Stimulated activated CD8-positive, alpha-beta memory T cell treated with anti-CD3 and anti-CD28 coated beads, Interleukin-12 subunit alpha, Interleukin-12 subunit beta, amount 100 ng/mL, for 4 hours (primary cell): Measurements from ENCODE around the gene SLC25A51.

ENCODE experiments used
- DNase-seq: peaks from one replicate; pipeline ENCODE4 v3.0.0-alpha.2; 2020; ENCODE audit warnings: low read depth

The SLC25A51 gene

GRCh38 chr9:37903647-37904444 lies at the start of gene SLC25A51:
Gene SLC25A51, minus strand, starts transcription at chr9:37904127. Its CDS starts 15,577 bp downstream, at chr9:37888550.
- peak; percentile 91 for DNase-seq

- no peak for DNase-seq
Observed at GRCh38 chr9:37953206-37953774, 49.4 kb upstream of the SLC25A51 start.

- no peak for DNase-seq
Observed at GRCh38 chr9:37952731-37953130, 48.8 kb upstream of the SLC25A51 start.

DNA sequence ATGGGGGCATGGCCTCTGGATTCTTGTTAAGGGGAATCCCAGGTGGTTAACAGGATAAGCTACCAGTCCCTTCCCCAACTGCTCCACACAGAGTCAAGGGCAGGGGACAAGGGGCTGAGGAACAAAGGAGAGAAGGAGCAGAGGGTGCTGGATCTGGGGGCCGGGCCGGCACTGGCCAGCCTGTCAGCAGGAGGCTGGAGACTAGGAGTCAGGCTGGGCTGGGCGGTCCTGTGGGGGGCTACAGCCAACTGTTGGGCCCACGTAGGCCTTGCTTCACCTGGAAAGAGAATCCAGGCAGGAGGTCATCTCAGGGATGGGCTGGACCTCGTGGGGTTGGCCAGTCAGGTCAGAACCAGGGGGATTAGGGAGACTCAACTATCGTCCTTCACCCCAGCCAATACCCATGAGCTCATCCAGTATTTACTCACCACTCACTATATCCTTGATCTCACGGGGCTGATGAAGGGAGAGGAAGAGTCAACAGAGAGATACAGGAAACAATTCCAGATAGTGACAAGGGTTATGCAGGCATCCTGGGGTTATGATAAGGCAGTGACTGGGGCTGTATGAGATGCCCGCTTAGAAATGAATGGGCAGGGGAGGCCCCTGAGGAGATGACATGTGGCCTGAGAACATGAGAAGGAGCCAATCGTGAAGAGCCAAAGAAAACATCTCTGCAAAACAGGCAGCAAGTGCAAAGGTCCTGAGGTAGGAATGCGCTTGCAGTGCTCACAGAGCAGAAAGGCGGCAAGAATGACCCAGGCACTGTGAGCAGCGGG lies 47.9 kb upstream of the SLC25A51 start:
- DNase-seq: no peak

DNA sequence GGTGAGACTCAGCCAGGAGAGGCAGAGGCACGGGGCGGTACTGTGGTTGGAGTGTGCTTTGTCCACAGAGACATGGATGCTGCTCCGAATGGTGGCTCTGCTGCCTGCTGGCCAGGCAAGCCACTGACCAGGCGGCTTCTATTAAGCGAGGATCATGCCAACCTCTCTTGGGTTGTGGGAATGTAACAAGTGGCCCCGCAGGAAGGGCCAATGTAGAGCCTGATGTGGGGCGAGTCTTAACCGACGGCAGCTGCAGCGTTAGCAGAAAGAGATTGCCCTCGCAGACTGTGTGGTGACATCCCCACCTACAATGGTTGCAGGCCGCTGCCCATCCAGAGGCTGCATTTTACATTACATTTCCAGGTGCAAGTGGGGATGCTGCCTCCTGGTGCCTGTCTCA lies 46.6 kb upstream of the SLC25A51 start:
- no peak for DNase-seq

GRCh38 chr9:37949576-37949975 lies 45.6 kb upstream of the SLC25A51 start:
- no peak for DNase-seq

- DNase-seq: no peak
Observed at GRCh38 chr9:37948417-37948980, 44.6 kb upstream of the SLC25A51 start.

DNA sequence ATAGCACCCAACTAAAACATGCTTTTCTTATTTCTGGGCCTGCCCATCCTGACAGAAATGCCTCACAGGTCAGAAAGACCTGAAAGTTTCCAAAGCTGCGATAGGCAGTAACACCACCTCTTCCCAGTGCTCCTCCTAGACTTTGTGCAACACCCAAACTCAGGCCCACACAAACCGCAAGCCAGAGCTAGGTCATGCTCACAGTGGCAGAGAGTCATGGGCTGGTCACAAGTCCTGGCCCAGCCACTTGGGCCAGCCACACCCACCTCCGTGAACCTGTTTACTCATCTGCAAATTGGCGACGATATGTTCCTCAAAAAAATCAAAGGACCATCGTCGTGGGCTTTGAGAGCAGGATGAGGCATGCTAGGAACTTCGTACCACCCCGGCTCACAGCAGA lies 44.0 kb upstream of the SLC25A51 start:
- DNase-seq: no peak

DNA sequence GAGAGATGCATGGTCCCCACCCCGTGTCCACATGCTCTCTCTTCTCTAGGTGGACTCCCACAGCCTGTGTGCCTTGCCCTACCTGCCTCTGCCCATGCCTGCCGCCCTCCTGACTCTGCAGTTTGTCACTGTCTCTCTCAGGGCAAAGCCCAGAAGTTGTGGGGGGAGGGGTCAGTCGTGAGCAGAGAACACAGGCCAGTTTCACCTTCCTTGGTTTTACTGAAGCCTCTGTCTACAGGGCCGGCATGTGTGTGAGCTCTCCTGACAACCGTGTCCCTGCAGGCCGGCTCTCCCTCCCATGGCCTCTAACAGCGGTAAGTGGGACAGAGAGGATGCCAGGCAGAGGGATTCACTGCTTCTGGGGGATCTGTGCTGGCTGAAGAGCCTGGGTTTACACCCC lies 43.5 kb upstream of the SLC25A51 start:
- no peak for DNase-seq

DNA sequence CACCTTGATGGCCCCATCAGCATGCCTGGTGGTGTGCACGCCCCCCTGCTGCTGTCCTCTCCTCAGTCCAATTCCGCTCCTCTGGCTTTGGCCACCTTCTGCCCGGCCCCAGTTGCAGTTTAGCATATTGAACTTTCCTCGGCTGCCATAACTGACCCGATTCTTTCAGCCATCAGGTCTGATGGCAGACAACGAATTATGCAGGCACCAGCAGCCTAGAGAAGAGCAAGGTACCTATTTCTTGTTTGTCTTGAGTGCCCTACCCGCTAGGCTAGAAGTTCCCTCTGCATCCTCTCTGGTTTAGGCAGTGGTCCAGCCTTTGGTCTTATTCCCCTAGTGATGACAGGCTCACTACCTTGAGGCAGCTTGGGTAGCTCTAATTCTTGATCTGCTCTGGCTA lies 43.0 kb upstream of the SLC25A51 start:
- DNase-seq: no peak

GRCh38 chr9:37946041-37946440 lies 42.1 kb upstream of the SLC25A51 start:
- DNase-seq: no peak

GRCh38 chr9:37944671-37945481 lies 40.9 kb upstream of the SLC25A51 start:
- no peak for DNase-seq

DNA sequence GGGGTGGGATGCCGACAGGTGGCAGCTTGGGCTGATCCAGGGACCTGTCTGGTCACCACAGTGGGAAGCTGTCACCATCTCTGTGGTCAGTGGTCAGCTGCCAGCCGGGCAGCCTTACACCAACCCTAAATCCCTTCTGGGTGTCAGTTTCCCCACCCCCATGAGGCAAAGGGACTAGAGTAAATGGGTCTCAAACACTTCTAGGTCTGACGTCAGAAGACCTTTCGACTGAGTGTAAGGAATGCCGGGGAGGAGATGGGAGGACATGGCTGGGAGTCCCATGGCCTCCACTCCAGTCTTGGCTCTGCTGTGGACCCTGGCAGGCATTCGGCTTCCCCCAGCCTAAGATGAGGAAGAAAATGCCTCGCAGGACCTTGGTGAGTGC lies 40.3 kb upstream of the SLC25A51 start:
- no peak for DNase-seq

DNA sequence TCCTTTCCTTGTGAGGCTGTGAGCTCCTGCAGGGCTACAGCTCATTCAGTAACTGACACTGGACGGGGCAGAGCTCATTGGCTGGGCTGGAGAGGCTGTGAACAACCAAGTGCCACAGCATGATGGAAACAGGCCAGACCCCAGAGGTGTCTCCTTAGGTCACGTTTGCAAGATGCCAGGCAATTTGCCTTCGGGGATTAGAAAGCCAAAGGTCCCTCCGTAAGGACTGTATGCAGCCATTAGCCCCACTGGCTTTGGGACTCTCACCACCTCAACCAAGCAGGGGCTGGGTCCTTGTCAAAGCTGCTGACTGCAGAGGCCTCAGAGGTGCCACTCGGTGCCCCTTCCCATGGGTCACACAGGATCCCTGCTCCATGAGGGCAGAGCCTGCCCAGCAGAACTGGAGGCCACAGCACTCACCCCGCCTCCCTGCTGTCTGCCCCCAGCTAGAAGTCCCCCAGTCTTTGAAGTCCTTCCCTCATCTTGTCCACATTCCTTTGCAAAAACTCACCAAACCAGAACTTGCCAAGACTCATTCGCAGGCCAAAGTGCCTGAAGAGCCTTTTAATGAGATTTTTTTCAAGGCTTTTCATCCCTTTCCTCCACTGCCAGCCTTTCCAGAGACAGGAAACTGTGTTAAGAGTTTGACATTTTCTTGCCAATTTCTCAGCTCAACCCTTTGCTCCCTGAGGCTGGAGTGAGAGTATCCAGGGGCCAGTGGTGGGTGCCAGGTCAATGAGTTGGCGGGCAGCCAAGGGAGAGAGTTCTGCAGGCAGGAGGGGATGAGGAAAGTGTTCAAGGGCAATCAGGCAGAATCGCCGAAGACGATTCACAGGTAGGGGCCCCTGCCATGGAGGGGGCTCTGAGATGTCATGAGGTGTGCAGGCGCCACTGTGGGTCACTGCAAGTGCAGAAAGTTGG lies 39.7 kb upstream of the SLC25A51 start:
- no peak for DNase-seq

GRCh38 chr9:37942621-37943344 lies 38.9 kb upstream of the SLC25A51 start:
- no peak for DNase-seq

GRCh38 chr9:37941253-37941652 lies 37.3 kb upstream of the SLC25A51 start:
- no peak for DNase-seq

DNA sequence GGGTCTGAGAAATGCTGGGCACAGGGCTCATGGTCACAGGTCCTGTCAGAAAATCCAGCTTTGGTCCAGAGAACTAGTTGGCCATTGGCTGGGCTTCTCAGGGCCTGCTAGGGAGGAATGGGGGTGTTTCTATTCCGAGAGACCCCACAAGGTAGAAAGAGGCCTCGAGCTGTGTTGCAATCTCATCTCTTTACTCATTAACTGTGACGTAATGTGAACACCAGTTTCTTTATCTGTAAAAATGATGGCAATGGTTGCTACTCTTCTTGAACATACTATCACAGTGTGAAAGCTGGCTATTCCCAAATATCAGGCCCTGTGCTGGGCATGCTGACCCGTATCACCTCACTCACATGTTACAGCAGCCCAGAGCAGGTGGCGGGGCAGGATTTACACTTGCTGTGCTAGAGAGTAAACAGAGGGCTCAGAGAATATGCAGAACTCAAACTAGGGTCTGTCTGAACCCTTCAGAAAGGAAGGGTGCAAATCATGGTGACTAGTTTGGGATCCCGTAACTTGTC lies 35.7 kb upstream of the SLC25A51 start:
- no peak for DNase-seq

DNA sequence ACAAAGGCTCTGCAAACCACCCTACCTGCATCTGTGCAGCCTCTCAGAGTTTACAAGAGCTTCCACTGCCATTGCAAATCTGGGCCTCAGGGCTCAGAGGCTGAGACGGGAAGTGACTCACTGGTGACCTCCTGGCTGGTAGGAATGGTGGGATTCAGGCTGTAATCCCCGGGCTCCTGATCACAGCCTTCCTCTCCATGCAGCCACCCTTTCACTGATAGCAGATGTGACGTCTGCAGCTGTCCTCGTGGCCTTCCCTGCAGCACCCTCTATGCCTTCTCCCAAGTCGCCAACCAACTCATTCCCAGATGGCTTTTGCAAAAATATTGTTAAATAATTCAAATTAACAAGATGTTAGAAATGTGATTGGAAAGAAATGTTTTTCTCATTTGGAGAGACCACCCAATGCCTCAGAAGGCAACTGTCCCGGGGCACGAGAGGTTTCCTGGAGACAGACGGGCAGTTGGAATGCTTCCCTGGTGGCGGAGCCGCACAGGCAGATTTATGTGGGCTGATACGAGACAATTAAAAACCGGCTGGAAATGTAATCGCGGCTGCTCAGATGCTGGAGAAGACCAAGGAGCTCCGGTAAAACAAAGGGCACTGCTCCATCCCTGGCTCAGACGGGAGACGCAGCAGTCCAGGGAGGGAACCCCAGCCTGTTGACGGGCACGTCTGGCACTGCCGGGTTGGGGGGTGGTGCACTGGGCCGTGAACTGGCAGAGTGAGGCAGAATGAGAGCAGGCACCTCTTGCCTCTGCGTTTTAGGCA lies 34.4 kb upstream of the SLC25A51 start:
- no peak for DNase-seq

DNA sequence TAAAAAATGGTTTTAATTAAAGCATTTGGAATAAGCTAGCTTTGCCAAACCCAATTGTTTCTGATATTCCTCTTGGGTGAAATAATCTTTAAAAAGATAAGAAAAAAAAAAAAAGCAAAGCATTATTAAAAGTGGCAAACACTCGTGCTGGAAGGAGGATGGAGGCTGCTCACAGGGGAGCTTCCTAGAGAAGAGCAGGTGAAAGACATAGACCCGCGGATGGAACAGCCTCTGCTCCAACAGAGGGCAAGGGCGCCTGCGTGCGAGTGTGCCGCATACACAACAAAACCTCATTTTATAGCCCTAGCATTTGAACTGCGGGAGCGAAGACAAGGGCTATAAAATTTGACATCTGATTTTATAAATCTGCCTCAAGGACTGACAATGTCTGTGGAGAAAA lies 33.4 kb upstream of the SLC25A51 start:
- no peak for DNase-seq
